Erythroblast (primary cell): ENCODE data around the gene ASIC5.

Experiments used
- GATA1 ChIP-seq: IDR thresholded peaks from 2 replicates; pipeline ENCODE4 v1.6.1; 2011; ENCODE audit warnings: low read depth, mild to moderate bottlenecking, control low read depth, low read length, moderate library complexity
- POLR2A ChIP-seq: IDR thresholded peaks from 2 replicates; pipeline ENCODE4 v1.6.1; 2011; ENCODE audit warnings: mild to moderate bottlenecking, low read length

DNA sequence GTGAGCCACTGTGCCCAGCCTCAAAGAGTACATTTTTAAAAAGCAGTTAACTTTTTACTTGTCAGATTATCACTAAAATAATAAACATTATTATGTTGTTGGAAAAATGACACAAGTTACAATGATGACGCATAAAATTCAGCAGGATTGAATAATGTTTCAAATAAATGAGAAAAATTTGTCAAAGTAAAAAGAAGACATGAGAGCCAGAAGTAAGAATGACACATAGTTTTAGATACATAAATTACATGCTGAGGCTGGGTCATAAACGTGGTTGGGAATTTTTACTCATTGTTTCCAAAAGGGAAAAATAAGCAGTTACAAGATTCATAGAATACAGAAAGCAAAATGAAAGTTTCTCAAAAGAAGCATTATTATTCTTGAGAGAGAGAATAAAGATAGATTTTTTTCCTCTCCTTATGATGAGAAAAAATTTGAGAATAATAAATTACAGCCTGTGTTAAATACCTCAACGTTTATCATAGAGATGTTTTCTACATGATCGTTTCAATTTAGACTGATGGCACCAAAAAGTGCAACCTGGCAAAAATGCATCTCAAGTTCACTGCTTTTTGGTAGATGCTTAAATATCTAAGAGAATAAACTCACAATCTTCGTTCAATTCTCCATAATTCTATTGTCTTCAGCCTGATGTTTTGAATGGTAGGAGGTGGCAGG, 66.8 kb downstream of the ASIC5 start:
- TF ChIP-seq POLR2A (no peak), GATA1 (no peak)
